Right hindlimb (tissue), 1 donor: Measurements from ENCODE around the gene AKT1.

Source experiments
- DNase-seq: peaks from one replicate; pipeline ENCODE4 v3.0.0-alpha.2; 2018

Gene AKT1

GRCh38 chr14:104798300-104799243, 3.0 kb upstream of the AKT1 start:
- no peak for DNase-seq

DNA sequence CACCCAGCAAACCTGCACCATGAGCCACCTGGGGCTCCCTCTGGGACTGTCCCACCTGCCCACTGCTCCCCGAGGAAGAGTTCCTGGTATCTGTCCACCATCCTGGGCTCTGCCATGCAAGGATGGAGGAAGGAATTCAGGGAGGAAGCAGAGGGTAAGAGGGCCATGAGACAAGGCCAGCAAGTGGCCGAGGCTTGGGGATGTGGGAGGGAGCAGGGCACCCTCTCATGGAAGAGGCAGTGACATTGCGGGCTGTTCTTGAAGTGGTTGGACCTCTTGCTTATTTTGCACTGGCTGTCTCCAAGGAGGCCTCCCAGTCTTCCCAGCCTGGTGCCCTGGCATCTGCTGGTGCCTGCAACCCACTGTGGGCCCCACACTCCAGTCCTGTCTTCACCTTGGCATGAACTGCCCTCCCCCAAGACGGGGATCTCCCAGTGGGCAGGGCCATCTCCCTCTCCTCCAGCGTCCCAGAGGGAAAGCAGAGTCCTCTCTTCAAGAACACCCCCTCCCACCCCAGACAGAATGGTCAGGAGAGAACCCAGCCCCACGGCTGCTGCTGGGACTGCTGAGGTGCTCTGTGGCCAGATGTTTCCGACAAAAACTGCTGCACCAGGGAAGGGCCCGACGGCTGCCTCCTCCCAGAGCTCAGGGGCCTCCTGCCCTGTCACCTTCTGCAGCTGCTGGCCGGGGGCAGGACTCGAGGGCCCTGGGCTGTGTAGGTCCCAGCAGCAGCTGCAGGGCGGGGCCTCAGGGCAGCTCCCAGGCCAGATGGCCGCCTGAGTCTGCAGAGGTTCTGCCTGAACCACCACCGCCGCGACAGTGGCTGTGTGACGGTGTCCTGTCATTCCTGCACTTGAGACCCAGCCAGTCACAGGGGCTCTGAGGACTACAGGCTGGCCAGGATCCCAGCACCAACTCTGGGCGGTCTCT, 1.8 kb upstream of the AKT1 start:
- peak; percentile 77 for DNase-seq

GRCh38 chr14:104796687-104797081, 1.1 kb upstream of the AKT1 start:
- no peak for DNase-seq

DNA sequence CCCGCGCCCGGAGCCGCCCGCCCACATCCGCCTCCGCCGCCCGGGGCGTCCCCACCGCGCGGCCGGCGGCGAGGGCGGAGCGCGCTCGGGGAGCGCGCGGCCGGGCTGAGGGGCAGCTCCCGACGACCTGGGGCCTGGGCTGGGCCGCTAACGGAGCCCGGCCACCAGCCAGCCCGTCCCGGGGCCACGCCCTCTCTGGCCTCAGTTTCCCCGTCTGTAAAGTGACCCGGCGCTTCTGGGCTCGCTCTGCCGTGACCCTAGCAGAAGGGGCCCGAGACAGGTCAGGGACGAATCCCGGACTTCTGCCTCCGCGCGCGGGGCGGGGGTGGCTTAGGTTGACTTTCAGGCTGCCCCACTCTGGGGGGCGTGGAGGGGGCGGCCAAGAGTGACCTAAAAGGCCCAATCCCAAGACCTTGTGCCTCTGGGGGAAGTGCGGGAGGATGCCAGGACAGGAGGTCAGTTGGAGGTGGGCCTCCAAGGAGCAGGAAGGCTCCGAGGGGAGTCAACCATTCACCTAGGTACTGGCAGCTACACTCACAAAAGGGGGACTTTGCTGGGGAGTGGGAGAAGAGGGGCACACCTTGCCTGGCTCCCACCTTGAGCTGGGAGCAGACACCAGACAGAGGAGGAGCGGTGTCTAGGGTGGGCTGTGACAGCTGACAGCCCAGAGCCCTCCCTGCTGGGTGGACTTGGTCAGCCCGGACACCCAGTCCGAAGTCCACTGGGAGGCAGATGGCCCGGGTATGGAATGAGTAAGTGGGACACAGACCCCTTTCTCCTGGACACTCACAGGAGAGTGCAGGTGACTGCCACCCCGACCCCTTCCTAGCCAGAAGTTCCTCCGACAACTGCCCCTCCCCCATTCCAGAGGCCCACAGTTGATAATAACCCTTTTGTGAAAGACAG, 486 bp upstream of the AKT1 start:
- DNase-seq = peak; percentile 76

- DNase-seq = no peak
These were observed 936 bp downstream of the AKT1 start for GRCh38 chr14:104794631-104794992.

DNA sequence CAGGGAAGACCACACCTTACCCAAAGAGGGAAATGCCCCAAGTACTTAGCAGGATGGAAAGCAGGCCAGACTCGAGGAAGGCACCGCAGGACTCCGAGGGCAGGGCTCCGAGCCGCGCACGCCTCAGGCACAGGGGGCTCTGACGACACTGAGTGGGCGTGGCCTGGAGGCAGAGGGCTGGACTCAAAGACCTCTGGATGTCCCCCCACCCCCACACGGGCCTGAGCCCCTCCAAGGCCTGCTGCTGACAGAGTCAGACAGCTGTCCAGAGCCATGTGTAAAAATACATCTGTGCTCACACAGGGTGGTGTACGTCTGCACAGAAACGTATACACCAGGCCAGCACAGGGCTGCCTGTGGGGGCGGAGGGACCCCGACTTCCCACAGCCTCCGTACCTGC, 1.4 kb downstream of the AKT1 start:
- DNase-seq = peak; percentile 76

- DNase-seq = no peak
These were observed 1.9 kb downstream of the AKT1 start for GRCh38 chr14:104793703-104793959.

DNA sequence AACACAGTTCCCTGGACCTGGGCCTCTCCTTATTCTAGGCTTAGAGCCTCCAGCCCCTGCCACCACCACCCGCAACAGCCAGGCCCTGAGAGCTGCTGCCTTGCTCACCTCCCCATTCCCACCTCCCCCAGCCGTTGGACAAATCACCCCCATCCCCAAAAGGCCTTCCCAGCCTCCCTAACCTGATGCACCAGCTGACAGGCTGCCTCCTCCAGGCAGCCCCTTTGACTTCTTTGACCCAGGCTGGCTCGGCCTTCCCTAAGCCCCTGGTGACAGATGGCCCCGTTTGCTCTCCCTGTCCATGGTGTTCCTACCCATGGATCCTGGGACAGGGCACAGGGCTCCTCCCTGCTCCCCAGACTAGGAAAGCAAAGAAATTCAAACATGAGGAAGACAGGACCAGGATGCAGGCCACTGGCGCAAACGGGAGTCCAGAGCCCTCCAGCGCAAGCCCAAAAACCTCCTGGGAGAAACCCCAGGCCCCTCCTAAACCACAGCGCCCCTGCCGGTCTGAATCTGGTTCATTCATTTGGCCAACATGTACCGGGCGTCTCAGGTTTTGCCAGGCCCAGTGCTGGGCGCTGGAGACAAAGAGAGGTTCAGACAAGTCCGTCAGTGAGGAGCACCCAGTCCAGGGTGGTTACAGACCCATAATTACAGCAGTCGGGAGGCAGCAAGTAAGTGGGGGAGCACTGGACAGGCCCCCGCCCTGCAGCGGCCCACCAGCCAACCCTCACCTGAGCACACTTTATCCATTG, 2.4 kb downstream of the AKT1 start:
- no peak for DNase-seq

GRCh38 chr14:104792101-104792884, 3.3 kb downstream of the AKT1 start:
- DNase-seq = no peak

GRCh38 chr14:104791425-104791824, 4.1 kb downstream of the AKT1 start:
- no peak for DNase-seq

DNA sequence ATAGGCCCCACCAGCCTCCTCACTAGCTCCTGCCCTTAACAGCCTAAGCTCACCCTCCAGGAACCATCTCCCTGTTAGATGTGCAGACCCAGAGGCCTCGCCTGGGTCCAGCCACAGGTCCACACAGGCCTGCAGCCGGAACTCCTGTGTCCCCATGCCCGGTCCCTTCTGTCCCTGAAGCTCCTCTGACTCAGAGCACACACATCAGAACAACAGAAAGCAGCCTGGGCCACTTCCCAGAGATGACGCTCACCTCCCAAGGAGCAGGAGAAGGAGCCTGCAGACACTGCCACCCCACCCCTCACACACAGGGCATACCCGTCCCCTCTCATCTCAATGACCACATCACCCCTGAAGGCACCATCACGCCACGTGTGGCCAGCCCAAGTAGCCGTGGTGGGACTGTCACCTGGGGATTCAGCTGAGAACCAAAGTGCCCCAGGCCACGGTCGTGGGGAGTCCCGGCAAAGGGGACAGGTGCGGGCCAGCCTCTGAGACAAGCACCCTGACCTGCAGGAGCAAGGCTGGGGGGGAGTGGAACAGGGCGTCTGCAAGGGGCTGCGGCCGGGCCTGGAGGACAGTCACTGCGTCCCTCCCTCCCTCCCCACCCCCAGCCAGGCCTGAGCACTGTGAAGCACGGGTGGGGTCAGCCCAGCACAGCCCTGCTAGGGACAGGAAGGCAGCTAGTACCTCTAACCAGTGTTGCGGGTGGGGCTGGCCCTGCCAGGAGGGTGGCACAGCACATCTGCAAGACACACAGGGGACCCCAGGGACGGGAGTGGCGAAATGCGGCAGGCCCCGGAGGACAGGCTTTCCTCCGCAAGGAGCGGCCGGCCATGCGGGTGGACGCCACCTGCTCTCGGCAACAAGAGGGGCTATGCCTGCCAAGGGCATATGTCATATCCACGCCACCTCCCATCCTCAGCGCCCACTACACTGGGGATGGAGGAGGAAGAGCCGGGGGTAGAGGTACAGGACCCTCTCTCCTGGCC, 5.5 kb downstream of the AKT1 start:
- DNase-seq = no peak

DNA sequence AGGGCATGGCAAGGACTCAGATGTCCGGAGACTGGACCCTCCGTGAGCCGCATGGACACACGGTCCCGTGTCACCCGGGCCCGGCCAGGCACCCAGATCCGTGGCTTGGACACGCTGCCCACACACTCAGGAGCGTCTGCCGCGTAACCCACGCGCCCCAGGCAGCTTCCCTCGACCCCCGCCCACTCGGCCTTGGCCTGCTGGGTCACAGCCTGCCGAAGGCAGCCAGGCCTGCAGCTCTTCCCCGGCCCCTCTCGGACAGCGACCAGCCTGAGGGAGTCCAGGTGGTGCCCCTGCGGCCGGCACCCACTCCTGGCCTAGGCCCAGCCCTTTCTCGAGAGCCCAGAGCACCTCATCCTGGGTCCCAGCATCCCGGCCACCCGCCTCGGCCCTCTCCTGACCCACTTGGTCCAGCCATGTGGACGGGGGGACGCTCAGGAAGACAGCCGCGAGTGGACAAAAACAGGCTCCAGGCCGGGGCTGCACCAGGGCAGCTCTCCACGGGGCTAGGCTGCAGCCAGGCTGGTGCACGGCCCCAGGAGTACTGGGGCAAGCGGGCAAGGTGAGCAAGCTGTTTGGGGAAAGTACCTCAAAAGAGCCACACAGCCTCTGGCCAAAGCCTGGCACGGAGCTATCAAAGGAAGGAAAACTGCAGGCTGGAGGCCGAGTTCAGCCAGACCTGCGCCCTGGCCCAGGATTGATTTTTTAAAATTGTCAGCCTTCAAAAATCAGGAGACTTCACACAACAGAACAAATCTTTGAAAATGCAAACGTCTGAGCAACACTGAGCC, 6.5 kb downstream of the AKT1 start:
- DNase-seq = no peak

- no peak for DNase-seq
These were observed 7.3 kb downstream of the AKT1 start for GRCh38 chr14:104788161-104788818.

- no peak for DNase-seq
These were observed 7.8 kb downstream of the AKT1 start for GRCh38 chr14:104787736-104788135.

DNA sequence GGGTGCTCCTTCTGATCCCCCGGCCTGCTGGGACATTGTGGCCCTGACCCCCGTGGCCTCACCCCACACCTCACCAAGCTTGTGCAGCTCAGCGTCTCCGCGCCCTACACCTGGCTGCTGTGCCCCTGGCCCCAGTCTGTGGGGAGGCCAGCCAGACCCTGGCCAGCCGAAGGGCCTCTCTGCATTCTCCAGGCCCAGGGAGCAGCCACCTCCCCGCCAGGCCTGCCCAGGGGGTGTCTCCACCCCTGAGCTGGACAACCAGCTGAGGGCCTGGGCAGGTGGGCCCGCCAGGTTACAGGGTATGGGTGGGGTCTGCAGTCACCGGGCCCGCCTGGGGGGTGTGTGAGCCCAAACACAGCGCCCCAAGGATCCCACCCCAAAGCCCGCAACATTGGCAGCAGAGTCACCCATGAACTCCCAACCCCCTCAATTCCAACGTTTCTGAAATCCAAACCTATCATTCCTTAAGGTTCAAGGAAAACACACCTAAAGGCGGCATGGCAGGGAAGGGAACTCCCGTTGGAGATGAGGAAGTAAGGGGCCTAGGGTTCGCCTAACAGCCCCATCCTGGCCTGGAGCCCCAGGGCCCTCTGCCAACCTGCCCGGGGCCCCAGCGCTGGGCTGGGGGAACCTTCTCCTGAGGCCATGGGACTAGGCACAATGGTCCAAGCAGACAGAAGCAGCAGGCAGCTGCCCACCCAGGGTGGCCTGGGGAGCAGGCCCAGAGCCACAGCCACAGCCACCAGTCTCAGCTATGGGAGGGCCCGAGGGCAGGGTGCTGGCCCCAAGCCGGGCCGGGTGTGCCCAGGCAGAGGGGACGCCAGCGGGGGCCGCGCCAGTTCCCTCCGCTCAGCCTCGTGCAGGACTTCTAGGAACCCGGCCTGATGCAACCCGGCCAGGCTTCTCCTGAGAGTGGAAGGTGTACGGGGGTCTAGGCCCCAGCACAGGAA, 8.5 kb downstream of the AKT1 start:
- no peak for DNase-seq

- DNase-seq = no peak
These were observed 9.4 kb downstream of the AKT1 start for GRCh38 chr14:104786091-104786586.

- no peak for DNase-seq
These were observed 9.9 kb downstream of the AKT1 start for GRCh38 chr14:104785708-104786080.
